H7 (cell line): ENCODE measurements around the gene FRMD5. TPM values are rescaled to one million over a fixed set of nuclear protein-coding genes. Genes with fewer than 3 reads are reported as not detected.

Experiments used
- DNase-seq: peaks from one replicate; pipeline ENCODE4 v3.0.0; 2012
- H3K27me3 ChIP-seq: 2 replicates; pipeline ENCODE4 v1.6.0; 2011; ENCODE audit warnings: mild to moderate bottlenecking, low read length; ENCODE audit not compliant: control insufficient read depth, insufficient read depth
- H3K36me3 ChIP-seq: replicated peaks from 2 replicates; pipeline ENCODE4 v1.5.1; 2011; ENCODE audit warnings: low read length; ENCODE audit not compliant: control insufficient read depth, insufficient read depth
- H3K4me3 ChIP-seq: 2 replicates; pipeline ENCODE4 v1.5.1; 2011; ENCODE audit warnings: low read depth, mild to moderate bottlenecking, control low read depth, low read length, moderate library complexity; ENCODE audit not compliant: insufficient read depth
- total RNA-seq: library from RNA; depleted of rRNA; stranded (reverse); fragments of >200 nt; shearing (Covaris generic); gene quantifications from 2 replicates; pipeline ENCODE4 v1.2.3, GENCODE V29; 2014

FRMD5 gene
- total RNA-seq, 1 experiment from 2014 or later, result 2.4 TPM

DNA sequence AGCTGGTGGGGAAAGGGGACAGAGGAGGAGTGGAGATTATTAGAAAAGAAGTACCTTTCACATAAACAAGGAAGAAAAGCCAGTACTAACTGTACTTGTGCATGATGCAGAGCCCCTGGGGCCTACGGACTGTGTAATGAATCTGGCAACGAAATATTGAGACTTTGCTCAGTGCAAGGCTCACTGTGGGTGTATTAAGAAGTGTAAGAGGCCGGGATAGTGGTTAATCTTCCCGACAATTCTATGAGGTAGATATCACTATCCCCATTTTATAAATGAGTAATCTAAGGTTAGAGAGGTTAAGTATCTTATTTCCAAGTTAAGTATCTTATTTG, 278.8 kb downstream of the FRMD5 start:
- H3K4me3 ChIP-seq, result no peak overlapping the region
- no peaks in the 10 kb centered on the region; the same call in 1 of the 2 replicates for H3K27me3 ChIP-seq
- DNase-seq, result no peak
- H3K36me3 ChIP-seq, result no peaks in the 10 kb centered on the region; the same call in none of the 2 replicates

DNA sequence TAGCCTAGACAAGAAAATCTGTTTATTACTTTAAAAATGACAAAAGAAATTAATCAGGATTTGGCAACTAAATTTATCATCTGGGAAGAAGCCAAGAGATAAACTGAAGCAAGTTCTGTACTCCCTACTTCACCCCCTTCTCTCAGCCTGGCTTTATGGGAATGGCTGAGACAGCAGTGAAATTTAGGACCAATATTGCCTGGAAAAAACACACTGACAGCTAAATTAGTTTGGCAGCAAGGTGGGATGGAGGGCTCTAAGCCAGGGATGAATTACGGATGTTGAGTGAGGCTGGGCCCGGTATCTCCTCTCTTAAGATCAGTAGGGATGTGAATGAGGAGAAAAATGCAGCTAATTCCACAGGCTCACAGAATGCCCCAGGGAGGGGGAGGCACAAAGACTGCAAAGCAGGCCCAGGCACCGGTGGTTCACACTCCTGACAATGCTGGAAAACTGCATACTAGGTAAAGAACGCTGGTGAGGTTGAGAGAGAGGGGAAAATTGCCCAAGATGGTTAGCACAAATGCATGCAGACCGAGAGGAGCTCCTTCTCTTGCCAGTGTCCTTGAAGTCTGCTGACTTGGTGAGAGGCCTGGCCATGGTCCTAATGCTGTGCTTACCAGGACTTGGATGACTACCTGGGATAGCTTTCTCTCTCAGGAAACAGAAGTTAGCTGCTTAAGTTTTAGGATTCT, 279.3 kb downstream of the FRMD5 start:
- no peak overlapping the region for H3K4me3 ChIP-seq
- H3K27me3 ChIP-seq, result no peaks in the 10 kb centered on the region; the same call in 1 of the 2 replicates
- H3K36me3 ChIP-seq, result no peaks in the 10 kb centered on the region; the same call in none of the 2 replicates
- no peak for DNase-seq

DNA sequence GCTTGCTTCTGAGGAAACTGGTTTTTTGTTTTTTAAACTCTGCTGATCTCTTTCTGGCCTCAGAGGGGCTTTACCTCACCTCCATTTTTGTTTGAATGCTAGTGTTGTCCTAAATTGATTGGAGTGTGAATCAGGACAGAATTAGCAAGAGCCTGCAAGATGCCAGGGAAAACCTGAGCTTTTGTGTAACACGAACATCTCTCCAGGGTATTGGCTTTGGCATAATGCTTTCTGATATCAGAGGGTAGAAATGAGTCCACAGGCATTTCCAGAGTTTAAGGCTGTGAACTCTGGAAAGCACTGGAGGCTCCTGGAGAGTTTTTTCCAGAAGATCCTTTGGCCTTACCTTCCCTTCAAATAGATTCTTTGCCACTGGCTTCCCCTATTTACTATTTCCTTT, 281.1 kb downstream of the FRMD5 start:
- DNase-seq, result no peak
- Histone ChIP-seq H3K4me3 (no peak overlapping the region), H3K36me3 (no peaks in the 10 kb centered on the region; the same call in 1 of the 2 replicates)

DNA sequence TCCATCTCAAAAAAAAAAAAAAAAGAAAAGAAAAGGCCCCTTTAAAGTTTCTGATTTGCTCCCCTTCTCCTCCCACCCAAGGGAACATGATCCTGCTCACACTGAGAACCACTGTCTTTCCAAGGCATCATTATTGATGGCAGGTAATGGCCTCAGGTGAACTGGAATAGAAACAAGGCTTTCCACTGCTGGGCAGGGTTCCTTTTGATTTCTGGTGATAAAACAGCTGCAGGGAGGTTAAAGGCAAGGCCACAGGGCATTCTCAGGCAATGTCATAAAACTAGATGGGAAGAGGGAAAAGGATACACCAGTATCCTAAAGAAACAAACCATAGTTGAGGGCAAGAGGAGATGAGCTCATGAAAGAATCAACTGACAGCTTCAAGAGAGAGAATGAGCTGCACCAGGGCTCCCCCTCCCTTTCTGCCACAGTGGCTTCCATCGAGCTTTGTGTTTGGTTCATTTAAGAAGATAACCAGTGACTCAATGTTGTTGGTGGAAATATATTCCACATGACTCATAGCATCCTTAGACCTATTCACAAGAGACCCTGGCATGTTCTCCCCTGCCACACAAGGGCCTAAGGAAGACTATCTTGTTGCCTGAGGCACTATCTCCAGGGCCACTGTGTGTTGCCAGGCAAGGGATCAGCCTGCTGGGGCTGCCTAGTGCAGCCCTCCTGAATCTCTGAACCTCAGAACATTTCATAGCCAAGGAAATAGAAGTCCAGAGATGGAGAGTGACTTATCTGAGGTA, 281.9 kb downstream of the FRMD5 start:
- no peak overlapping the region for H3K4me3 ChIP-seq
- H3K27me3 ChIP-seq, result no peaks in the 10 kb centered on the region
- DNase-seq, result no peak
- H3K36me3 ChIP-seq, result peaks cover 2% of the 10 kb centered on the region; the same call in 1 of the 2 replicates

More for the DNA sequence above, 281.1 kb downstream of the FRMD5 start:
- H3K27me3 ChIP-seq, result no peaks in the 10 kb centered on the region; the same call in 1 of the 2 replicates

DNA sequence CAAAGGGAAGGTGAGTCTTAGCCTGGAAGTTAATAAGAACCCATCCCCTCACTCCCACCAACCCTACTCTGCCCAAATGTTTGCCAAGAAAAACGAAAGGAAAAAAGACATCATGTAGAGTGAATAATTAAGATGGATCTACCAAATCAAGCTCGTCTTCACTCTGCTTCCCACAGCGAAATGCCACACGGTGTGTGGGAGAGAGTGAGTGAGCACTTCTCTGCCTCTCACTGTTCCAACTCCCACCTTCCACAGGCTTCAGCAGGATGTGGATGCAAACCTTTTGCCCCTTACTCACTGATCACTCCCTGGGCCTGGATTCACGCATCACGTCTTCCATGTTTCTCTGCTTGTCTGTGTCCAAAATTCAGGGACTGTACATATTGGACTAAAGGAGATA, 282.9 kb downstream of the FRMD5 start:
- Histone ChIP-seq H3K36me3 (peaks cover 2% of the 10 kb centered on the region; the same call in 1 of the 2 replicates), H3K27me3 (no peaks in the 10 kb centered on the region)

DNA sequence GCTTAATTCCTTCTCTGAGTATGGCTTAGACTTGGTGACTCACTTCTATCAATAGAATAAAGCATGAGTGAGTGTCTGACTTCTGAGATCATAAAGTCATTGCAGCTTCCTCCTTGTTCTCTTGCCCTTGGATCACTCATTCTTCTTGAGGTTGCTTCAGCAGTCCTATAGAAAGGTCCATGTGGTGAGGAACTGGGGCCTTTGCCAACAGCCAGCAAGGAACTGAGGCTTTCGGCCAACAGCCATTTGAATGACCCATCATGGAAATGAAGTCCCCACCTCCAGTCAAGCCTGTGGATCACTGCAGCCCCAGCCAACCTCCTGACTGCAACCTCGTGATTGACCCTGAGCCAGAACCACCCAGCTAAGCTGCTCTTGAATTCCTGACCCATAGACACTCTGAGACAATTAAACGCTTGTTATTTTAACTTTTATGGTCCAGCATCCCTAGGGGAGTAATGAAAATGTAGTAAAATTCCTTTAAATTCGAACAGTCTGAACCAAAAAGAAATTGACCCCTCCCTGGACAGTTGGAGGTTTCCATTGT, 283.8 kb downstream of the FRMD5 start:
- no peak for DNase-seq
- Histone ChIP-seq H3K27me3 (no peaks in the 10 kb centered on the region), H3K4me3 (no peak overlapping the region), H3K36me3 (peaks cover 2% of the 10 kb centered on the region; the same call in 1 of the 2 replicates)

More for the DNA sequence above, 282.9 kb downstream of the FRMD5 start:
- no peak overlapping the region for H3K4me3 ChIP-seq
- no peak for DNase-seq

DNA sequence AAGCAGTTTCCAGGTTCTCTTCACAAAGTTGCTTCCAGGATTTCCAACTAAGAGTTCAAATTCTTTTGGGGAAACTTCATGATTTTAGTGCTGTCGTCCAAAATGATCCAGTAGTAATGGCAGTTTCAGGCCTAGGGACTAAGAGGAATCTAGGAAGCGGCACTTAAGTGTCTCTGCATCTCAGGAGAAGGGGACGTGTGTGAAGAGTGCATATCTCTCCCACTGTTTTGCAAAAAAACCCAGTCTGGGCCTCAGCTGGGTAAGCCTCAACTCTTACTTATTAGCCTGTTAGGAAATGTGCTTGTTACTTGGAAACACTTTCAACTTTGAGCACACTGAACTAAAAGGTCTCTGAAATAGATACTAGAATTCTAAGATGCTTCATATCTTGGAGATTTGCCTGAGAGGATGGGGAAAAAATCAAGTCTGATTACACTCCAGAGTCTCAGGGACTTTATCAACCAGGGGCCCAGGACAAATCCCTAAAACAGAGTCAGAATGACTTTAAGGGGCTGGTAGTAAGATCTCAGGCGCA, 286.5 kb downstream of the FRMD5 start:
- no peak for DNase-seq
- Histone ChIP-seq H3K4me3 (no peak overlapping the region), H3K27me3 (no peaks in the 10 kb centered on the region), H3K36me3 (peaks cover 3% of the 10 kb centered on the region; the same call in 1 of the 2 replicates)

DNA sequence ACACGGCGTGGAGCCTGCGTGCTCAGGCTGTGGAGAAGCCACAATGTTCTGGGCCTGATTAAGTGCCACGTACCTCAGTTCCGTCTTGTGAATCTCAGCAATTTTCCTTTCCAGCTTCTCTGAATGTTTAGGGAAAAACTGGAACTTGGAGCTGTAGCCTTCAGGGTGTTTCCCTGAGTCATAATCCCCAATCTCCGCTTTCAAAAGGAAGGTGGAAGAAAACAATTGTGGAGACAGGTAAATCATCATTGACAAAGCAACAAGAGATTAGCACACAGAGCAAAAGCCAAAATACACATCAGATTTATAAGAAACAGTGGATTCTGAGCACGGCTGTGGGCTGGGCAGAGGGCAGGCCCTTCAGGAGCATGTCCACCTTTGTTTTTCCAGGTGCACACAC, 289.3 kb downstream of the FRMD5 start:
- DNase-seq, result no peak
- no peak overlapping the region for H3K4me3 ChIP-seq
- peaks cover 3% of the 10 kb centered on the region for H3K36me3 ChIP-seq
- no peaks in the 10 kb centered on the region for H3K27me3 ChIP-seq

DNA sequence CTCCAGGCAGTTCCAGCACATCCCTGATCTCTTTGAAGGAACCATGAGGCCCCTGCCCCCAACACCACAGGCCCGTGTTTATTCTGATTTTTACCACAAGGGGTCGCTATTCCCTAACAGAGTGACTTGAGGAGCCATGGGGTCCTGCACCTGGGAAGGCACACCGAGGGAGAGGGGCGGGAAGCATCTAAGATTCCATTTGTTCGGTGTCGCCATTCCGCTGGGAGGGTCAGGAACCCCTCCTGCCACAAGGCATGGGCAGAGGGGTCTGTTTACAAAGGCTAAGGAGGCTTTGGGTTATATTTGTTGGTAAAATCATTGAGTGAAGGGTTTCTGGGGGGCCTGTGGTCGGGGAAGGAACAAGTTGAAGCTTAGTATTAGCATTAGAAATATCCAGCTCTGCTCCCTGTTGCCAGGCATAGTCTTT, 291.2 kb downstream of the FRMD5 start:
- Histone ChIP-seq H3K27me3 (no peaks in the 10 kb centered on the region), H3K36me3 (peaks cover 3% of the 10 kb centered on the region), H3K4me3 (no peak overlapping the region)
- DNase-seq, result peak; percentile 89

DNA sequence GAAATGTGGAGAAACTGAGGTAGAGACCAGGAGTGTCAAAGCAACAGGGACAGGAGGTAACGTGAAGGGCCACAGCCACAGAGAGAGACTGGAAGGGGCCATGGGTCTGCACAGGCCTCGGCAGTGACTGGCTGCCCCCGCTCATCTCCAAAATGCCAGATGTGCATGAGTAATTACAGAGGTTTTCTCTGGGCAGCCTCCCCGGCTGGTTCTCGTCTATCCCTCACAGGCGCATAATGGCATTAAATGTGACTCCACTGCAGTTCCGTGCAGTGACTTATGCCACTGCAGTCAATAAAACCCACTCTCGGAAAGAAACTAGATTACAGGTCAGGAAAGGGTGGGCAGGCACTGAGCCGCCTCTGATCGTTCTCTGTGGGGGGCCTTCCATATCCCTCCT, 293.6 kb downstream of the FRMD5 start:
- DNase-seq, result no peak
- Histone ChIP-seq H3K27me3 (no peaks in the 10 kb centered on the region), H3K36me3 (peaks cover 1% of the 10 kb centered on the region), H3K4me3 (no peak overlapping the region)

DNA sequence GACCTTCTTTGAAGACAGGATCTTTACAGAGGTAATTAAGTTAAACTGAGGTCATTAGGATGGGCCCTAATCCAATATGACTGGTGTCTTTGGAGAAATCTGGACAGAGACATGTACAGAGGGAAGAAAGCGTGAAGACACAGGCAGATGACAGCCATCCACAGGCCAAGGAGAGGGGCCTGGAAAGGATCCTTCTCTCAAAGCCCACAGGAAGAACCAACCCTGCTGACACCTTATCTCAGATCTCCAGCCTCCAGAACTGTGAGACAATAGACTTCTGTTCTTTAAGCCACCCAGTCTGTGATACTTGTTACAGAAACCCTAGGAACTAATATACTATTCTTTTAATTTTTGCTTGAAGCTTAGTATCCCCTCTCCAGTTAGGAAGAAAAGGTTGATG, 294.1 kb downstream of the FRMD5 start:
- Histone ChIP-seq H3K4me3 (no peak overlapping the region), H3K36me3 (peaks cover 1% of the 10 kb centered on the region), H3K27me3 (no peaks in the 10 kb centered on the region)
- no peak for DNase-seq

DNA sequence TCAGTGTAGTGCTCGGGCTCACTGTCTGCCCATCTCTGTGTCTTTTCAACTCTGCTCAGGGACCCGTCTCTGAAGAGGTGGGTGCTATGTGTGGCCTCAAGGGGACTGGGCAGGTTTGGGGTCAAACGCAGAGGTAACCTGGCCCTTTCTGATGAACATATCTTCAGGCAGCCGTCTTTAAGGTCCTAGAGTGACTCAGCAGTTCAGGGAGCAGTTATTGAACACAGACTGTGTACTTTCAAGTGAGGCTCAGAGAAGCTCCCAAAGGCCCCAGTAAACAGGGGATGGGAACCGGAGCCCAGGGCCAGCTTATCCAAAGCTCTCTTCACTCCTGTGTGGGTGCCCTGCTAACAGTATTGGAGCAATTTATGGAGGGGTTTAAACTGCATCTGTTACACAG, 295.1 kb downstream of the FRMD5 start:
- H3K4me3 ChIP-seq, result no peak overlapping the region
- no peaks in the 10 kb centered on the region for H3K27me3 ChIP-seq
- DNase-seq, result no peak
- H3K36me3 ChIP-seq, result no peaks in the 10 kb centered on the region; the same call in none of the 2 replicates

DNA sequence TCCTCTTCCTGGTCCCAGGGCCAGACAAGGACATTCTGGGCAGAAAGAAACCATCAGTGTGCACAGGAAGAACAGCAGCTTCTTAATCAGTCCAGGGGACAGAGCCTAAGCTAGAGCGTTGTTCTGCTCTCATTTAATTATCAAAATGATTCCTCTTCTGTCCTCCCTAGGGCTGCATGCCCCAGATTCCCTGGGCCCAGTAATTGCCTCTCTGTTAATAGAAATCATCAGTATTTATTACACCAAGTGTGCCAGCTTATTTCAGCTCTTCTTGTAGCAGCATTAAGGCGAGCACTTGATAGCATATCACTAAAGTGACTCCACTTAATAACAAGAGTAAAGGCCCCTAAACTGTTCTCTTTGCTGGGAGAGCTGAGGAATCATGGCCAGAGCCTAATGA, 296.2 kb downstream of the FRMD5 start:
- Histone ChIP-seq H3K36me3 (no peaks in the 10 kb centered on the region; the same call in none of the 2 replicates), H3K4me3 (no peak overlapping the region), H3K27me3 (no peaks in the 10 kb centered on the region)
- no peak for DNase-seq

DNA sequence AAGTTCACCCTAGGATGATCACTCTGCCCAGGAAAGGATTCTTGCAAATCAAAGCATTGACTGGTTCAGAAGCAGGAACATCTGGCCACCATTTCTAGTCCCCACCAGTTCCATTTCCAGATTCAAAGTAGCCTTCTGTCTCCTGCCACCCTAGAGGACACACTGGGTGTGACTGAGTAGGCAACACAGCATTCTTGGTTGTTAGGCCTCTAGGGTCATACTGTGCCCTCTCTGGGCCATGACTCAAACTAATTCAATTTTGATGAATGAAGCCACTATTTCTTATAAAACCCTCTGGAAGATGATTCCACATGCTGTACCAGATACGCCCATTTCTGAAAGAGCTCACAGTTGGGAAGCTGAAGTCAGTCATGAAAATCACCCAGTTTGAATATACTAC, 298.5 kb downstream of the FRMD5 start:
- no peak for DNase-seq
- Histone ChIP-seq H3K27me3 (no peaks in the 10 kb centered on the region), H3K36me3 (no peaks in the 10 kb centered on the region; the same call in none of the 2 replicates), H3K4me3 (no peak overlapping the region)
